OCI-LY1 (cell line): ENCODE results near the gene TNIP1.
A peak's percentile ranks its signal among the peaks of the same experiment; 100 is the strongest.

ENCODE experiments used
- H2AFZ ChIP-seq: fragments of 200-600 bp; sonication (generic), shearing (Covaris generic); 2 replicates; pipeline ENCODE4 v1.6.0; 2014; ENCODE audit warnings: antibody characterized with exemption, mild to moderate bottlenecking, low read length
- H3F3A ChIP-seq: fragments of 200-600 bp; sonication (generic), shearing (Covaris generic); 2 replicates; pipeline ENCODE4 v1.6.0; 2014; ENCODE audit warnings: mild to moderate bottlenecking, antibody characterized with exemption, low read length, moderate library complexity; ENCODE audit not compliant: insufficient read depth
- H3K27ac ChIP-seq: fragments of 200-600 bp; sonication (generic); 2 replicates; pipeline ENCODE4 v1.5.1; 2014; ENCODE audit warnings: low read length, mixed run types, mild to moderate bottlenecking, low read depth; ENCODE audit not compliant: poor library complexity, severe bottlenecking
- H3K27me3 ChIP-seq: fragments of 200-600 bp; sonication (generic); 2 replicates; pipeline ENCODE4 v1.6.0; 2014; ENCODE audit warnings: antibody characterized with exemption, mild to moderate bottlenecking, low read length, moderate library complexity; ENCODE audit not compliant: insufficient read depth
- H3K36me3 ChIP-seq: fragments of 200-600 bp; sonication (generic); 2 replicates; pipeline ENCODE4 v1.6.1; 2014; ENCODE audit warnings: mild to moderate bottlenecking, antibody characterized with exemption, low read length, moderate library complexity, mixed read lengths; ENCODE audit not compliant: insufficient read depth
- H3K4me1 ChIP-seq: fragments of 200-600 bp; sonication (generic); 2 replicates; pipeline ENCODE4 v1.5.1; 2014; ENCODE audit warnings: mild to moderate bottlenecking, low read length, moderate library complexity; ENCODE audit not compliant: insufficient read depth, severe bottlenecking
- H3K4me2 ChIP-seq: fragments of 200-600 bp; sonication (generic), shearing (Covaris generic); 2 replicates; pipeline ENCODE4 v1.6.1; 2014; ENCODE audit warnings: low read length
- H3K4me3 ChIP-seq: fragments of 200-600 bp; sonication (generic); 2 replicates; pipeline ENCODE4 v1.5.1; 2014; ENCODE audit warnings: low read length, low read depth, mild to moderate bottlenecking, mixed read lengths; ENCODE audit not compliant: poor library complexity, severe bottlenecking
- H3K79me2 ChIP-seq: fragments of 200-600 bp; shearing (Covaris generic); 2 replicates; pipeline ENCODE4 v1.6.1; 2016; ENCODE audit warnings: mixed run types, low read length, mixed read lengths; ENCODE audit not compliant: insufficient read depth
- H3K9ac ChIP-seq: fragments of 200-600 bp; sonication (generic), shearing (Covaris generic); 2 replicates; pipeline ENCODE4 v1.6.1; 2014; ENCODE audit warnings: mild to moderate bottlenecking, low read length, mixed read lengths
- H3K9me2 ChIP-seq: fragments of 200-600 bp; sonication (generic), shearing (Covaris generic); 2 replicates; pipeline ENCODE4 v1.6.1; 2014; ENCODE audit warnings: low read depth, mild to moderate bottlenecking, low read length, mixed read lengths
- H3K9me3 ChIP-seq: fragments of 200-600 bp; shearing (Covaris generic); 2 replicates; pipeline ENCODE4 v1.6.1; 2014; ENCODE audit warnings: low read length, mixed read lengths
- H4K20me1 ChIP-seq: fragments of 200-600 bp; sonication (generic), shearing (Covaris generic); 2 replicates; pipeline ENCODE4 v1.6.0; 2016; ENCODE audit warnings: mild to moderate bottlenecking, low read length; ENCODE audit not compliant: insufficient read depth
- EZH2 ChIP-seq: fragments of 200-600 bp; sonication (generic), shearing (Covaris generic); IDR thresholded peaks from 2 replicates; pipeline ENCODE4 v1.8.0; 2017; ENCODE audit warnings: borderline replicate concordance, mixed run types, mild to moderate bottlenecking, antibody characterized with exemption, low read length, moderate library complexity, mixed read lengths
- TF ChIP-seq, protein P1 (sequence below): fragments of 200-600 bp; sonication (generic), shearing (Covaris generic); IDR thresholded peaks from 2 replicates; pipeline ENCODE4 v1.5.1; 2017; ENCODE audit warnings: mild to moderate bottlenecking, antibody characterized with exemption, low read length, moderate library complexity, mixed read lengths

Gene TNIP1, protein sequence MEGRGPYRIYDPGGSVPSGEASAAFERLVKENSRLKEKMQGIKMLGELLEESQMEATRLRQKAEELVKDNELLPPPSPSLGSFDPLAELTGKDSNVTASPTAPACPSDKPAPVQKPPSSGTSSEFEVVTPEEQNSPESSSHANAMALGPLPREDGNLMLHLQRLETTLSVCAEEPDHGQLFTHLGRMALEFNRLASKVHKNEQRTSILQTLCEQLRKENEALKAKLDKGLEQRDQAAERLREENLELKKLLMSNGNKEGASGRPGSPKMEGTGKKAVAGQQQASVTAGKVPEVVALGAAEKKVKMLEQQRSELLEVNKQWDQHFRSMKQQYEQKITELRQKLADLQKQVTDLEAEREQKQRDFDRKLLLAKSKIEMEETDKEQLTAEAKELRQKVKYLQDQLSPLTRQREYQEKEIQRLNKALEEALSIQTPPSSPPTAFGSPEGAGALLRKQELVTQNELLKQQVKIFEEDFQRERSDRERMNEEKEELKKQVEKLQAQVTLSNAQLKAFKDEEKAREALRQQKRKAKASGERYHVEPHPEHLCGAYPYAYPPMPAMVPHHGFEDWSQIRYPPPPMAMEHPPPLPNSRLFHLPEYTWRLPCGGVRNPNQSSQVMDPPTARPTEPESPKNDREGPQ

DNA sequence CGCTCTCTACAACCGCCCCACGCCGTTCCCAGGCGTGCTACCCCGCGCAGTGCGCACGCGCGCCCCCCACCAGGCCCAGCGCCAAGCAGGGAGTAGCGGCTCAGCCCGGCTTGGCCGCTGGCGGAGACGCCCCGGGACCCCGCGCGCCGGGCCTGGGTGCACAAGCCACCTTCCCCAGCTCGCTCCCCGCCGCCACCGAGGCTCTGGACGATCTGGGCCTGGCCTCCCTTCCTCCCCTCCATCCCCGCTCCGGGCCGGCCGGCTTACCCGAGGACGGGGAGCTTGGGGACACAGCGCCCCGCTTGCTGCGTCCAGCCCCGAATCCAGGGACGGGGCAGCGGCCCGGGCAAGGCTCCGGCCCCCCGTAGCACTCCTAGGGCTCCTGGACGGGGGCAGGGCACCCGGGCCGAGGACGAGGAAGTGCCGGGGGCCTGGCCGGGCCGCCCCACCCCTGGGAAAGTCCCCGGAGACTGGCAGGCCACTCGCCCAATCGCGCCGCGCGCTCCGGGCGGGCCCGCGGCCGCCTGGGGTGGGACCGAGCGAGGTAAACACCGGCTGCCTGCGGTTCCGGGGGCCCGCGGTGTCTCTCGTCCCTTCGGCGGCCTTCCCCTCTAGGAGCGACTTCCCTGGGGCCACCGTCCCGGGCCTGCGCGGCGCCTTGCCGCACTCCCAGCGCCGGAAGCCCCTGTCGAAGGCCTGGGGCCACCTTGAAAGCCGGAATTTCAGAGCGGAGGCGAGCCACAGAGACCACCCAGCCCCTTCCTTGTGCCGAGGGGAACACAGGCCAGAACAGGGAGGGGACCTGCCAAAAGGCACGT lies at the start of gene TNIP1:
Gene TNIP1, minus strand, starts transcription at position 422 of the 818 bp plus-strand sequence. CDS start 15,939 bp downstream, outside the sequence.
- H2AFZ ChIP-seq: no peak within 1 kb of the TSS
- H3K9me3 ChIP-seq: no peaks in the 10 kb centered on the region
- H4K20me1 ChIP-seq: no peaks in the 10 kb centered on the region
- H3K4me1 ChIP-seq: peaks cover 79% of the 10 kb centered on the region
- no peak for TF ChIP-seq EZH2
- TF ChIP-seq, protein P1, sequence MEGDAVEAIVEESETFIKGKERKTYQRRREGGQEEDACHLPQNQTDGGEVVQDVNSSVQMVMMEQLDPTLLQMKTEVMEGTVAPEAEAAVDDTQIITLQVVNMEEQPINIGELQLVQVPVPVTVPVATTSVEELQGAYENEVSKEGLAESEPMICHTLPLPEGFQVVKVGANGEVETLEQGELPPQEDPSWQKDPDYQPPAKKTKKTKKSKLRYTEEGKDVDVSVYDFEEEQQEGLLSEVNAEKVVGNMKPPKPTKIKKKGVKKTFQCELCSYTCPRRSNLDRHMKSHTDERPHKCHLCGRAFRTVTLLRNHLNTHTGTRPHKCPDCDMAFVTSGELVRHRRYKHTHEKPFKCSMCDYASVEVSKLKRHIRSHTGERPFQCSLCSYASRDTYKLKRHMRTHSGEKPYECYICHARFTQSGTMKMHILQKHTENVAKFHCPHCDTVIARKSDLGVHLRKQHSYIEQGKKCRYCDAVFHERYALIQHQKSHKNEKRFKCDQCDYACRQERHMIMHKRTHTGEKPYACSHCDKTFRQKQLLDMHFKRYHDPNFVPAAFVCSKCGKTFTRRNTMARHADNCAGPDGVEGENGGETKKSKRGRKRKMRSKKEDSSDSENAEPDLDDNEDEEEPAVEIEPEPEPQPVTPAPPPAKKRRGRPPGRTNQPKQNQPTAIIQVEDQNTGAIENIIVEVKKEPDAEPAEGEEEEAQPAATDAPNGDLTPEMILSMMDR: peak; percentile 11; the same call in 1 of the 2 replicates
- peak within 1 kb of the TSS; percentile 83 for H3K27ac ChIP-seq
- peaks cover 46% of the 10 kb centered on the region for H3K79me2 ChIP-seq
- H3K4me2 ChIP-seq: peak within 1 kb of the TSS; percentile 100
- H3K9ac ChIP-seq: peak within 1 kb of the TSS; percentile 96
- H3K36me3 ChIP-seq: peaks cover 38% of the 10 kb centered on the region
- no peaks in the 10 kb centered on the region for H3K27me3 ChIP-seq
- no peaks in the 10 kb centered on the region for H3F3A ChIP-seq
- H3K4me3 ChIP-seq: peak within 1 kb of the TSS; percentile 86
- no peaks in the 10 kb centered on the region for H3K9me2 ChIP-seq

DNA sequence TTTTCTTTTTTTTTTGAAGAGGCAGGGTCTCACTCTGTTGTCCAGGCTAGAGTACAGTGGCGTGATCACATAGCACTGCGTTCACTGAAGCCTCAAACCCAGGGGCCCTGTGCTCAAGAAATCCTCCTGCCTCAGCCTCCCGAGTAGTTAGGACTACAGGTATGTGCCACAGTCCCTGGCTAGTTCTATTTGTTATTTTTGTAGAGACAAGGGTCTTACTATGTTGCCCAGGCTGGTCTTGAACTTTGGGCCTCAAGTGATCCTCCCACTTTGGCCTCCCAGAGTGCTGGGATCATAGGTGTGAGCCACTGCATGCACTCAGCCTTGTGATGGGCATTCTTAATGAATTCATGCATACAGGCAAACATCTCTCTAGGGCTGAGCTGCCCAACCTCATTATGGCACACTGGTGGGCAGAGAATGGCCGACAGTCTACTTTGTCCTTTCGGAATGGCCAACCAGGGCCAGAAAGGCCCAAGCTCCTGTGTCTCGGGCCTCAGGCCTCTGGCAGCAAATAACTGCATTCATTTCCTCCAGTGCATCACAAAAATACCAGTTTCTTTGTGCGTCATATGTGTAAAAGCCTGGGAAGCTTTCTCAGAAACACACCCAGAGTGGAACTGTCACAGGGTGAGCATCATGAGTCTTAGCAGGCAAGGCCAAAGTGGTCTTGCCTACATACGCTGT lies 49.5 kb upstream of the TNIP1 start:
- no peaks in the 10 kb centered on the region for H3K9me3 ChIP-seq
- H3K9me2 ChIP-seq: no peaks in the 10 kb centered on the region
- no peaks in the 10 kb centered on the region for H3K36me3 ChIP-seq
- no peaks in the 10 kb centered on the region for H4K20me1 ChIP-seq
- H3K4me1 ChIP-seq: peaks cover 34% of the 10 kb centered on the region
- no peak overlapping the region for H3K9ac ChIP-seq
- no peak overlapping the region for H3K27ac ChIP-seq
- TF ChIP-seq, protein P1: no peak
- no peak for TF ChIP-seq EZH2
- no peaks in the 10 kb centered on the region for H3K79me2 ChIP-seq
- H3F3A ChIP-seq: no peaks in the 10 kb centered on the region
- H3K27me3 ChIP-seq: no peaks in the 10 kb centered on the region; the same call in 1 of the 2 replicates
- no peak overlapping the region for H2AFZ ChIP-seq
- no peak overlapping the region for H3K4me3 ChIP-seq
- H3K4me2 ChIP-seq: no peak overlapping the region

DNA sequence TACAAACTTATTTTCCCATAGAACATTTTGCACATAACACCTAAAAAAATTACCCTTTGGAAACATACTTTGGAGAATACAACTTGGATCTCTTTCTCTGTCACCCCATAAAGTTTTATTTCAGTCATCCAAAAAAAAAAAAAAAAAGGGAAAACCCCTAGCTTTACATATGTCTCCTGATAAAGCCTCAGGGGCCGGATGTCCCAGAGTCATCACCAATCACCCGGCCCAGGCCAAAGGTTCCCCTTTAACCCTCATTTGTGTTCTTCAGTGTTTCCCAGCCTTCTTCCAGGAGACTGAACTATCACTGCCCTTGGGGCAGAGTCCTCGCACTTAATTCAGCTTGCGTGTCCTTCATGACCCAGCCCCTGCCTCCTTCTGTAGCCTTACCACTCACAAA lies 48.0 kb upstream of the TNIP1 start:
- Histone ChIP-seq H3K27me3 (no peaks in the 10 kb centered on the region), H3K4me1 (peaks cover 40% of the 10 kb centered on the region), H2AFZ (no peak overlapping the region), H3K9me2 (no peaks in the 10 kb centered on the region), H3K4me2 (no peak overlapping the region), H3K4me3 (no peak overlapping the region), H3F3A (peaks cover 4% of the 10 kb centered on the region; the same call in 1 of the 2 replicates), H3K27ac (no peak overlapping the region), H3K9me3 (no peaks in the 10 kb centered on the region), H3K36me3 (no peaks in the 10 kb centered on the region), H3K79me2 (no peaks in the 10 kb centered on the region), H3K9ac (no peak overlapping the region), H4K20me1 (no peaks in the 10 kb centered on the region)
- no peak for TF ChIP-seq EZH2
- TF ChIP-seq, protein P1: no peak
